H9 (cell line): ENCODE results near the gene ANXA1. TPM values are rescaled to one million over a fixed set of nuclear protein-coding genes. Genes with fewer than 3 reads are reported as not detected.

Source experiments
- DNase-seq: peaks from one replicate; pipeline ENCODE4 v3.0.0-alpha.2; 2017
- H2AFZ ChIP-seq: one replicate; pipeline ENCODE4 v1.6.1; 2013; ENCODE audit warnings: mild to moderate bottlenecking, low read length, control low read depth, moderate library complexity
- H2AK5ac ChIP-seq: 2 replicates; pipeline ENCODE4 v1.6.1; 2013; ENCODE audit warnings: low read length, control low read depth, mixed read lengths; ENCODE audit not compliant: insufficient read length
- H2BK120ac ChIP-seq: one replicate; pipeline ENCODE4 v1.6.1; 2013; ENCODE audit warnings: low read depth, mild to moderate bottlenecking, low read length, control low read depth, inconsistent platforms; ENCODE audit not compliant: poor library complexity, severe bottlenecking
- H2BK12ac ChIP-seq: 2 replicates; pipeline ENCODE4 v1.6.1; 2013; ENCODE audit warnings: low read length, control low read depth, mixed read lengths, low read depth; ENCODE audit not compliant: insufficient read length
- H2BK15ac ChIP-seq: 2 replicates; pipeline ENCODE4 v1.6.1; 2013; ENCODE audit warnings: low read depth, low read length, control low read depth
- H2BK20ac ChIP-seq: one replicate; pipeline ENCODE4 v1.6.1; 2013; ENCODE audit warnings: low read depth, mild to moderate bottlenecking, low read length, control low read depth, inconsistent platforms; ENCODE audit not compliant: poor library complexity, severe bottlenecking
- H2BK5ac ChIP-seq: 2 replicates; pipeline ENCODE4 v1.6.1; 2013; ENCODE audit warnings: low read length, control low read depth, mixed read lengths; ENCODE audit not compliant: insufficient read length
- H3K14ac ChIP-seq: 2 replicates; pipeline ENCODE4 v1.6.1; 2013; ENCODE audit warnings: low read length, control low read depth; ENCODE audit not compliant: insufficient read depth
- H3K18ac ChIP-seq: 2 replicates; pipeline ENCODE4 v1.6.1; 2013; ENCODE audit warnings: low read depth, mild to moderate bottlenecking, mixed read lengths, low read length, control low read depth; ENCODE audit not compliant: insufficient read length
- H3K23ac ChIP-seq: 2 replicates; pipeline ENCODE4 v1.6.1; 2013; ENCODE audit warnings: low read length, control low read depth, mixed read lengths, low read depth; ENCODE audit not compliant: insufficient read length
- H3K23me2 ChIP-seq: 2 replicates; pipeline ENCODE4 v1.6.1; 2013; ENCODE audit warnings: low read depth, mild to moderate bottlenecking, mixed read lengths, low read length, control low read depth; ENCODE audit not compliant: insufficient read length, poor library complexity, severe bottlenecking
- H3K27ac ChIP-seq: 2 replicates; pipeline ENCODE4 v1.5.1; 2013; ENCODE audit warnings: low read length, control low read depth, mixed read lengths, low read depth; ENCODE audit not compliant: insufficient read length
- H3K27me3 ChIP-seq: 2 replicates; pipeline ENCODE4 v1.6.1; 2013; ENCODE audit warnings: low read length, control low read depth, inconsistent platforms; ENCODE audit not compliant: insufficient read depth
- H3K4ac ChIP-seq: 2 replicates; pipeline ENCODE4 v1.6.1; 2013; ENCODE audit warnings: low read depth, mild to moderate bottlenecking, control low read depth, inconsistent platforms, low read length, moderate library complexity
- H3K4me1 ChIP-seq: 2 replicates; pipeline ENCODE4 v1.6.1; 2013; ENCODE audit warnings: low read length, control low read depth, inconsistent platforms; ENCODE audit not compliant: insufficient read depth
- H3K4me2 ChIP-seq: 2 replicates; pipeline ENCODE4 v1.6.1; 2013; ENCODE audit warnings: low read length, control low read depth, mixed read lengths; ENCODE audit not compliant: insufficient read length, insufficient read depth
- H3K56ac ChIP-seq: 2 replicates; pipeline ENCODE4 v1.6.1; 2013; ENCODE audit warnings: low read depth, mild to moderate bottlenecking, mixed read lengths, low read length, control low read depth; ENCODE audit not compliant: insufficient read length
- H3K79me1 ChIP-seq: 2 replicates; pipeline ENCODE4 v1.6.1; 2013; ENCODE audit warnings: low read depth, mild to moderate bottlenecking, moderate library complexity, low read length, control low read depth, inconsistent platforms; ENCODE audit not compliant: insufficient read depth, poor library complexity, severe bottlenecking
- H3K79me2 ChIP-seq: 2 replicates; pipeline ENCODE4 v1.6.1; 2013; ENCODE audit warnings: low read length, control low read depth, inconsistent platforms; ENCODE audit not compliant: insufficient read depth
- H3K9ac ChIP-seq: 2 replicates; pipeline ENCODE4 v1.6.1; 2013; ENCODE audit warnings: low read length, control low read depth, mixed read lengths; ENCODE audit not compliant: insufficient read length; ENCODE audit errors: extremely low read depth
- H3K9me3 ChIP-seq: one replicate; pipeline ENCODE4 v1.6.1; 2013; ENCODE audit warnings: low read depth, low read length, inconsistent platforms; ENCODE audit not compliant: control insufficient read depth
- H3T11ph ChIP-seq: one replicate; pipeline ENCODE4 v1.6.1; 2013; ENCODE audit warnings: mild to moderate bottlenecking, low read length, control low read depth, inconsistent platforms
- H4K20me1 ChIP-seq: one replicate; pipeline ENCODE4 v1.6.1; 2013; ENCODE audit not compliant: control insufficient read depth, insufficient read length, insufficient read depth
- H4K5ac ChIP-seq: 2 replicates; pipeline ENCODE4 v1.6.1; 2013; ENCODE audit warnings: low read depth, mild to moderate bottlenecking, mixed read lengths, low read length, control low read depth; ENCODE audit not compliant: insufficient read length
- H4K8ac ChIP-seq: replicated peaks from 2 replicates; pipeline ENCODE4 v1.6.1; 2013; ENCODE audit warnings: low read length, control low read depth, mixed read lengths, low read depth; ENCODE audit not compliant: insufficient read length
- H4K91ac ChIP-seq: 2 replicates; pipeline ENCODE4 v1.6.1; 2013; ENCODE audit warnings: low read depth, mild to moderate bottlenecking, moderate library complexity, mixed read lengths, low read length, control low read depth; ENCODE audit not compliant: insufficient read length
- H3K27ac Mint-ChIP-seq, 3 experiments: 2 replicates in 2 of 3; 3 replicates in 1 of 3; pipeline ENCODE4 v1.8.0; 2020 to 2021; ENCODE audit warnings: mixed read lengths in 3 of 3, mild to moderate bottlenecking in 1 of 3, moderate library complexity in 1 of 3
- H3K27me3 Mint-ChIP-seq: 2 replicates; pipeline ENCODE4 v1.8.0; 2021; ENCODE audit warnings: low read depth, mild to moderate bottlenecking, moderate library complexity, mixed read lengths
- H3K36me3 Mint-ChIP-seq, 3 experiments: 2 replicates in 2 of 3; 3 replicates in 1 of 3; pipeline ENCODE4 v1.8.0; 2020 to 2021; ENCODE audit warnings: low read depth in 3 of 3, mixed read lengths in 3 of 3; ENCODE audit not compliant: insufficient read depth in 1 of 3
- H3K4me1 Mint-ChIP-seq, 2 experiments: 2 replicates each; pipeline ENCODE4 v1.8.0; 2020; ENCODE audit warnings: mixed read lengths in 2 of 2
- H3K4me3 Mint-ChIP-seq, 2 experiments: 2 replicates in 1 of 2; 3 replicates in 1 of 2; pipeline ENCODE4 v1.8.0; 2020 to 2021; ENCODE audit warnings: mild to moderate bottlenecking in 2 of 2, mixed read lengths in 2 of 2, moderate library complexity in 1 of 2
- H3K9me3 Mint-ChIP-seq, 2 experiments: 2 replicates in 1 of 2; 3 replicates in 1 of 2; pipeline ENCODE4 v1.8.0; 2020; ENCODE audit warnings: mild to moderate bottlenecking in 2 of 2, mixed read lengths in 2 of 2, moderate library complexity in 1 of 2
- WGBS: extraction: QIAGEN DNeasy Blood & Tissue Kit; methylation state at CpG from one replicate; pipeline ENCODE4 v1.1.7; 2013; ENCODE audit warnings: missing lambda C conversion rate, low lambda C conversion rate, mixed read lengths; ENCODE audit not compliant: insufficient read length; ENCODE audit errors: extremely low coverage; 5-methylcytosine and 5-hydroxymethylcytosine counted together
- total RNA-seq: library from RNA; stranded (reverse); gene quantifications from 2 replicates; pipeline ENCODE4 v1.2.1, GENCODE V29; 2021
- TF ChIP-seq, protein P1 (sequence below): fragments of 200-600 bp; sonication (generic); conservative IDR thresholded peaks from 3 replicates; pipeline ENCODE4 v1.8.0; 2021; ENCODE audit warnings: antibody characterized with exemption, mild to moderate bottlenecking

The ANXA1 gene
- total RNA-seq, 1 experiment from 2014 or later = 3.5 TPM

DNA sequence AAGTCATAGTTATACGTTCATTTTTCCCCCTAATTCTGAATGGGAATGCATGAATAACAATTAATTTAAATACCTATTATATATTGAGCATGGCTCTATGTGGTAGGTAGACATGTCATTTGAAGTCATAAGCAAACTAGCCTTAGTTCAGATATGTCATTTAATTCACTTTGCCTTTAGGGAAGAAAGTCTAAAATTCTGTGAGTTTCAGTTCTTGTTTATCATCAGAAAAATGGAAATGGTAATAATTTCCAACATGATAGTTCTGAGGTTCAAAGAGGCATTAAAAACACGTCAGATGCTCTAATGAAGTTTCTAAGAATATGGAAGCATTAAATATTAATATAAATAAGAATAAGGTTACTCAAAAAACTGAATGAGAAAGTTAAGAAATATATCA lies 13.1 kb upstream of the ANXA1 start:
- H3K36me3 Mint-ChIP-seq = no peaks in the 10 kb centered on the region; a peak in 1 of 7 replicates
- WGBS = no CpG with 5 or more reads among the region's 2 CpGs

More for the DNA sequence above, 13.1 kb upstream of the ANXA1 start:
- Mint-ChIP-seq H3K27me3 (no peaks in the 10 kb centered on the region), H3K9me3 (no peaks in the 10 kb centered on the region), H3K4me3 (no peak overlapping the region), H3K4me1 (peaks cover under 1 to 6% of the 10 kb centered on the region in 2 experiments), H3K27ac (no peak overlapping the region)
- H4K5ac ChIP-seq = no peak overlapping the region
- no peak overlapping the region for H2BK120ac ChIP-seq
- H3K9me3 ChIP-seq = no peaks in the 10 kb centered on the region
- H4K8ac ChIP-seq = no peak overlapping the region
- no peaks in the 10 kb centered on the region for H3K79me2 ChIP-seq
- H3K27ac ChIP-seq = no peak overlapping the region
- no peak overlapping the region for H3K56ac ChIP-seq
- no peak overlapping the region for H2AFZ ChIP-seq
- TF ChIP-seq, protein P1, sequence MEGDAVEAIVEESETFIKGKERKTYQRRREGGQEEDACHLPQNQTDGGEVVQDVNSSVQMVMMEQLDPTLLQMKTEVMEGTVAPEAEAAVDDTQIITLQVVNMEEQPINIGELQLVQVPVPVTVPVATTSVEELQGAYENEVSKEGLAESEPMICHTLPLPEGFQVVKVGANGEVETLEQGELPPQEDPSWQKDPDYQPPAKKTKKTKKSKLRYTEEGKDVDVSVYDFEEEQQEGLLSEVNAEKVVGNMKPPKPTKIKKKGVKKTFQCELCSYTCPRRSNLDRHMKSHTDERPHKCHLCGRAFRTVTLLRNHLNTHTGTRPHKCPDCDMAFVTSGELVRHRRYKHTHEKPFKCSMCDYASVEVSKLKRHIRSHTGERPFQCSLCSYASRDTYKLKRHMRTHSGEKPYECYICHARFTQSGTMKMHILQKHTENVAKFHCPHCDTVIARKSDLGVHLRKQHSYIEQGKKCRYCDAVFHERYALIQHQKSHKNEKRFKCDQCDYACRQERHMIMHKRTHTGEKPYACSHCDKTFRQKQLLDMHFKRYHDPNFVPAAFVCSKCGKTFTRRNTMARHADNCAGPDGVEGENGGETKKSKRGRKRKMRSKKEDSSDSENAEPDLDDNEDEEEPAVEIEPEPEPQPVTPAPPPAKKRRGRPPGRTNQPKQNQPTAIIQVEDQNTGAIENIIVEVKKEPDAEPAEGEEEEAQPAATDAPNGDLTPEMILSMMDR = no peak
- H3K14ac ChIP-seq = no peak overlapping the region
- no peaks in the 10 kb centered on the region for H3K79me1 ChIP-seq
- H3K4me1 ChIP-seq = no peaks in the 10 kb centered on the region
- H2BK12ac ChIP-seq = no peak overlapping the region
- no peak overlapping the region for H3K4me2 ChIP-seq
- H3K23me2 ChIP-seq = no peaks in the 10 kb centered on the region
- no peak for DNase-seq
- no peak overlapping the region for H3K18ac ChIP-seq
- no peaks in the 10 kb centered on the region for H3K27me3 ChIP-seq
- no peak overlapping the region for H3K23ac ChIP-seq
- no peak overlapping the region for H3T11ph ChIP-seq
- no peak overlapping the region for H3K4ac ChIP-seq
- no peak overlapping the region for H2BK20ac ChIP-seq
- H2BK5ac ChIP-seq = no peak overlapping the region
- no peaks in the 10 kb centered on the region for H4K20me1 ChIP-seq
- H2AK5ac ChIP-seq = no peak overlapping the region
- H4K91ac ChIP-seq = no peak overlapping the region
- H2BK15ac ChIP-seq = no peak overlapping the region
- H3K9ac ChIP-seq = no peak overlapping the region
